Measurements from ENCODE around the gene PCDHGA7.
"Not testable (repeated sequence)": the region's sequence is repeated elsewhere in the genome, so short reads cannot be mapped to it uniquely, and the experiment has no call there.

PCDHGA7 gene

GRCh38 chr5:141402553-141403243 lies 20.2 kb downstream of the PCDHGA7 start, which contains the start of gene PCDHGA9:
Gene PCDHGA9, plus strand, starts transcription at chr5:141402778. Its CDS starts 175 bp downstream, at chr5:141402953.
- DNase-seq = peak; percentile 67

- no peak for DNase-seq
Observed at GRCh38 chr5:141403387-141403786, 20.8 kb downstream of the PCDHGA7 start.

GRCh38 chr5:141407790-141408505 lies 25.4 kb downstream of the PCDHGA7 start, which contains the start of gene PCDHGB6:
Gene PCDHGB6, plus strand, starts transcription at chr5:141408021. Its CDS starts 182 bp downstream, at chr5:141408203.
- peak; percentile 78 for DNase-seq

GRCh38 chr5:141409598-141410306 lies 27.2 kb downstream of the PCDHGA7 start:
- no peak for DNase-seq

- no peak for DNase-seq
Observed at GRCh38 chr5:141411575-141411974, 29.0 kb downstream of the PCDHGA7 start.

- peak; percentile 86 for DNase-seq
Observed at GRCh38 chr5:141412854-141413539, 30.5 kb downstream of the PCDHGA7 start, which contains the start of gene PCDHGA10. Gene PCDHGA10, plus strand, starts transcription at chr5:141412987. Its CDS starts 189 bp downstream, at chr5:141413176.

GRCh38 chr5:141413540-141414069 lies 31.1 kb downstream of the PCDHGA7 start:
- no peak for DNase-seq

GRCh38 chr5:141414548-141415274 lies 32.2 kb downstream of the PCDHGA7 start:
- DNase-seq = not testable (repeated sequence)

- not testable (repeated sequence) for DNase-seq
Observed at GRCh38 chr5:141415275-141415618, 32.7 kb downstream of the PCDHGA7 start.

- peak; percentile 89 for DNase-seq
Observed at GRCh38 chr5:141417494-141418172, 35.1 kb downstream of the PCDHGA7 start, which contains the start of gene PCDHGB7. Gene PCDHGB7, plus strand, starts transcription at chr5:141417677. Its CDS starts 183 bp downstream, at chr5:141417860.

GRCh38 chr5:141419074-141419880 lies 36.7 kb downstream of the PCDHGA7 start:
- DNase-seq = no peak

GRCh38 chr5:141420855-141421488 lies 38.4 kb downstream of the PCDHGA7 start, which contains the start of gene PCDHGA11:
Gene PCDHGA11, plus strand, starts transcription at chr5:141421051. Its CDS starts 177 bp downstream, at chr5:141421228.
- peak; percentile 79 for DNase-seq

- no peak for DNase-seq
Observed at GRCh38 chr5:141421489-141421855, 38.9 kb downstream of the PCDHGA7 start.

GRCh38 chr5:141422742-141423291 lies 40.3 kb downstream of the PCDHGA7 start:
- no peak for DNase-seq

GRCh38 chr5:141427783-141428426 lies 45.4 kb downstream of the PCDHGA7 start:
- DNase-seq = no peak

- DNase-seq = peak; percentile 65
Observed at GRCh38 chr5:141430332-141431113, 48.0 kb downstream of the PCDHGA7 start, which contains the start of gene PCDHGA12. Gene PCDHGA12, plus strand, starts transcription at chr5:141430507. Its CDS starts 253 bp downstream, at chr5:141430760.

- no peak for DNase-seq
Observed at GRCh38 chr5:141431286-141431685, 48.7 kb downstream of the PCDHGA7 start.

- not testable (repeated sequence) for DNase-seq
Observed at GRCh38 chr5:141432308-141432707, 49.8 kb downstream of the PCDHGA7 start.

Data from DMS53 (cell line).